Smooth muscle cell (in vitro differentiated cells): ENCODE data around the gene ZDHHC18. TPM values are rescaled to one million over a fixed set of nuclear protein-coding genes. Genes with fewer than 3 reads are reported as not detected.
A peak's percentile ranks its signal among the peaks of the same experiment; 100 is the strongest.
"Not testable (repeated sequence)": the region's sequence is repeated elsewhere in the genome, so short reads cannot be mapped to it uniquely, and the experiment has no call there.

Source experiments
- DNase-seq: peaks from one replicate; lab custom pipeline; 2025; ENCODE audit not compliant: unreplicated experiment; lab: John Stamatoyannopoulos, UW
- H2AFZ ChIP-seq: fragments of 200-600 bp; sonication (generic); 2 replicates; pipeline ENCODE4 v1.6.0; 2016; ENCODE audit warnings: antibody characterized with exemption, low read depth, mild to moderate bottlenecking
- H3F3A ChIP-seq: fragments of 200-600 bp; sonication (generic); 2 replicates; pipeline ENCODE4 v1.6.0; 2017; ENCODE audit warnings: antibody characterized with exemption, low read depth
- H3K27ac ChIP-seq: fragments of 200-600 bp; sonication (generic); 2 replicates; pipeline ENCODE4 v1.5.1; 2016; ENCODE audit warnings: low read depth, mild to moderate bottlenecking
- H3K27me3 ChIP-seq: fragments of 200-600 bp; sonication (generic); 2 replicates; pipeline ENCODE4 v1.6.1; 2016; ENCODE audit warnings: low read depth, mild to moderate bottlenecking
- H3K36me3 ChIP-seq: fragments of 200-600 bp; sonication (generic); 2 replicates; pipeline ENCODE4 v1.5.1; 2016; ENCODE audit warnings: low read depth
- H3K4me1 ChIP-seq: fragments of 200-600 bp; sonication (generic); 2 replicates; pipeline ENCODE4 v1.5.1; 2016; ENCODE audit warnings: low read depth
- H3K4me2 ChIP-seq: fragments of 200-600 bp; sonication (generic); 2 replicates; pipeline ENCODE4 v1.6.0; 2016; ENCODE audit warnings: mild to moderate bottlenecking
- H3K4me3 ChIP-seq: fragments of 200-600 bp; sonication (generic); 2 replicates; pipeline ENCODE4 v1.5.1; 2016; ENCODE audit warnings: mild to moderate bottlenecking
- H3K79me2 ChIP-seq: fragments of 200-600 bp; sonication (generic); 2 replicates; pipeline ENCODE4 v1.6.0; 2016; ENCODE audit warnings: low read depth, mild to moderate bottlenecking
- H3K9ac ChIP-seq: fragments of 200-600 bp; sonication (generic); 2 replicates; pipeline ENCODE4 v1.6.0; 2016; ENCODE audit warnings: low read depth
- H3K9me3 ChIP-seq: fragments of 200-600 bp; sonication (generic); replicated peaks from 2 replicates; pipeline ENCODE4 v1.5.1; 2016; ENCODE audit warnings: low read depth
- H4K20me1 ChIP-seq: fragments of 200-600 bp; sonication (generic); 2 replicates; pipeline ENCODE4 v1.6.0; 2016; ENCODE audit warnings: low read depth
- CTCF ChIP-seq: fragments of 200-600 bp; sonication (generic); IDR thresholded peaks from 2 replicates; pipeline ENCODE4 v1.5.1; 2017; ENCODE audit warnings: borderline replicate concordance, mild to moderate bottlenecking, antibody characterized with exemption; ENCODE audit not compliant: insufficient read depth, poor library complexity, severe bottlenecking
- WGBS: methylation state at CpG from one replicate; pipeline ENCODE4 v1.1.7; 2016; ENCODE audit warnings: low lambda C conversion rate; 5-methylcytosine and 5-hydroxymethylcytosine counted together
- polyA plus RNA-seq: library from polyadenylated mRNA; unstranded; fragments of >200 nt; fragmentation: Nextera tagmentation; extraction: Ambion mirVana; gene quantifications from 2 replicates; pipeline ENCODE4 v1.2.1, GENCODE V29; 2016
- total RNA-seq: library from RNA; depleted of rRNA; stranded (reverse); fragments of >200 nt; gene quantifications from 2 replicates; pipeline ENCODE4 v1.2.3, GENCODE V29; 2014

The ZDHHC18 gene
- total and polyA plus RNA-seq, 2 experiments from 2014 or later: 20.3 to 52.5 TPM

GRCh38 chr1:26844424-26845196 is 18.1 kb downstream of the ZDHHC18 start:
- 95% methylated on average over 13 of the region's 13 CpGs for WGBS

GRCh38 chr1:26847826-26848225 is 21.3 kb downstream of the ZDHHC18 start:
- not testable (repeated sequence) for H3K9ac ChIP-seq, DNase-seq, H4K20me1 ChIP-seq, H3K4me1 ChIP-seq, H3K4me2 ChIP-seq, H3K36me3 ChIP-seq, H3K79me2 ChIP-seq, H2AFZ ChIP-seq, H3K4me3 ChIP-seq, H3F3A ChIP-seq, H3K27ac ChIP-seq, H3K27me3 ChIP-seq, H3K9me3 ChIP-seq
- WGBS: 91% methylated on average over 6 of the region's 6 CpGs

More at GRCh38 chr1:26844424-26845196, 18.1 kb downstream of the ZDHHC18 start:
- Histone ChIP-seq H2AFZ (no peak overlapping the region), H3K9me3 (no peaks in the 10 kb centered on the region), H3F3A (no peaks in the 10 kb centered on the region), H3K4me1 (no peaks in the 10 kb centered on the region), H3K36me3 (no peaks in the 10 kb centered on the region), H3K9ac (no peak overlapping the region), H3K79me2 (no peaks in the 10 kb centered on the region), H3K4me2 (no peak overlapping the region), H4K20me1 (peaks cover 3% of the 10 kb centered on the region), H3K4me3 (no peak overlapping the region), H3K27ac (no peak overlapping the region), H3K27me3 (no peaks in the 10 kb centered on the region)
- DNase-seq: no peak
- no peak for TF ChIP-seq CTCF

- no peaks in the 10 kb centered on the region for H3K27me3 ChIP-seq
- H4K20me1 ChIP-seq: peaks cover 3% of the 10 kb centered on the region
- H3K79me2 ChIP-seq: no peaks in the 10 kb centered on the region
- no peaks in the 10 kb centered on the region for H3K9me3 ChIP-seq
- no peak overlapping the region for H3K4me3 ChIP-seq
- no peak overlapping the region for H3K9ac ChIP-seq
- H3K4me1 ChIP-seq: no peaks in the 10 kb centered on the region
- TF ChIP-seq CTCF: no peak
- H3K27ac ChIP-seq: peak overlapping the region; percentile 23
- WGBS: 92% methylated on average over 10 of the region's 10 CpGs
- H2AFZ ChIP-seq: no peak overlapping the region
- no peaks in the 10 kb centered on the region for H3K36me3 ChIP-seq
- no peaks in the 10 kb centered on the region for H3F3A ChIP-seq
- no peak overlapping the region for H3K4me2 ChIP-seq
- no peak for DNase-seq
Measured at GRCh38 chr1:26848499-26848898, 22.0 kb downstream of the ZDHHC18 start.

GRCh38 chr1:26848941-26849774 is 22.7 kb downstream of the ZDHHC18 start:
- no peaks in the 10 kb centered on the region for H3K36me3 ChIP-seq
- H3K27me3 ChIP-seq: no peaks in the 10 kb centered on the region
- no peak overlapping the region for H2AFZ ChIP-seq
- WGBS: 93% methylated on average over 10 of the region's 10 CpGs
- no peaks in the 10 kb centered on the region for H3K4me1 ChIP-seq
- peaks cover 3% of the 10 kb centered on the region for H4K20me1 ChIP-seq
- H3K9me3 ChIP-seq: no peaks in the 10 kb centered on the region
- peak overlapping the region; percentile 23 for H3K27ac ChIP-seq
- no peak for DNase-seq
- TF ChIP-seq CTCF: no peak
- H3F3A ChIP-seq: no peaks in the 10 kb centered on the region
- H3K4me3 ChIP-seq: no peak overlapping the region
- no peak overlapping the region for H3K9ac ChIP-seq
- H3K79me2 ChIP-seq: no peaks in the 10 kb centered on the region
- H3K4me2 ChIP-seq: no peak overlapping the region
